Measurements from ENCODE around the gene TTC33. TPM values are rescaled to one million over a fixed set of nuclear protein-coding genes. Genes with fewer than 3 reads are reported as not detected.

The TTC33 gene
- total and polyA plus RNA-seq, 2 of the 4 experiments (the other 2 are of a cell fraction): 3.1 to 8.1 TPM

GRCh38 chr5:40569546-40570270, 186.1 kb downstream of the TTC33 start:
- Histone ChIP-seq H2BK120ac (ENCODE audit: low read depth, low read length) (peak overlapping the region; percentile 47; the same call in 1 of the 2 replicates), H3K79me1 (ENCODE audit: low read depth in 1 of 2, low read length in 2 of 2) (no peaks in the 10 kb centered on the region), H3K23ac (ENCODE audit: low read depth, low read length) (no peak overlapping the region), H3K9me1 (ENCODE audit: insufficient read depth, low read length) (peaks cover 6% of the 10 kb centered on the region; the same call in 1 of the 2 replicates), H3K36me3 (ENCODE audit: control insufficient read depth, insufficient read depth, low read length) (no peaks in the 10 kb centered on the region), H3K4me2 (ENCODE audit: low read depth, low read length) (peak overlapping the region; percentile 6; the same call in 1 of the 2 replicates), H2BK15ac (ENCODE audit: low read depth, low read length) (peak overlapping the region; percentile 30; the same call in 2 of the 3 replicates), H2AK9ac (replicated peaks; ENCODE audit: low read depth, low read length, poor library complexity) (no peak overlapping the region), H3K4me1 (ENCODE audit: control insufficient read depth, insufficient read depth, low read length) (peaks cover 8% of the 10 kb centered on the region), H3K27ac (ENCODE audit: insufficient read depth, low read length) (no peak overlapping the region), H3K27me3 (ENCODE audit: control insufficient read depth, insufficient read depth, low read length) (no peaks in the 10 kb centered on the region), H2AFZ (replicated peaks; ENCODE audit: low read length, poor library complexity) (no peak overlapping the region), H2AK5ac (ENCODE audit: low read depth, low read length) (peak overlapping the region; percentile 90; the same call in 1 of the 2 replicates), H3K18ac (ENCODE audit: low read depth, low read length) (peak overlapping the region; percentile 98), H3K4me3 (ENCODE audit: insufficient read depth, low read depth, low read length) (no peak overlapping the region), H4K8ac (ENCODE audit: low read depth in 2 of 2, low read length in 2 of 2) (peak overlapping the region; percentile 10 to 27; a peak in 3 of 4 replicates), H3K9me3 (ENCODE audit: control insufficient read depth, insufficient read depth, low read length) (no peaks in the 10 kb centered on the region), H3K4ac (ENCODE audit: low read depth, low read length) (peak overlapping the region; percentile 69; the same call in 1 of the 2 replicates), H4K5ac (ENCODE audit: low read depth, low read length) (peak overlapping the region; percentile 16; the same call in 1 of the 2 replicates), H3K9ac (ENCODE audit: low read depth, low read length) (no peak overlapping the region), H3K14ac (replicated peaks; ENCODE audit: low read depth, low read length) (no peak overlapping the region), H3K56ac (ENCODE audit: extremely low read depth, insufficient read depth, low read length) (no peak overlapping the region; the same call in 1 of the 2 replicates), H4K91ac (ENCODE audit: insufficient read depth, low read depth, low read length) (0 out of 2 replicates have a peak overlapping the region, but pooled peaks have one; percentile 3), H2BK20ac (ENCODE audit: low read depth, low read length) (peak overlapping the region; percentile 33; the same call in 1 of the 2 replicates), H2BK5ac (ENCODE audit: low read depth, low read length, poor library complexity, severe bottlenecking) (peak overlapping the region; percentile 65), H4K20me1 (ENCODE audit: insufficient read depth, low read length) (no peaks in the 10 kb centered on the region)
- intact Hi-C loops (cut with micrococcal nuclease) (loop anchor here (5.0 kb wide), 2 partner anchors 108 to 182 kb away; partner anchors contain the start of gene PTGER4), in situ Hi-C loops (cut with MboI; ENCODE audit: low sequenced_read_pairs) (no loop called here), dilution Hi-C loops (cut with HindIII; ENCODE audit: low sequenced_read_pairs, unreplicated experiment) (no loop called here)
- ChIA-PET CTCF (no interaction called here), POLR2A (ENCODE audit: unreplicated experiment) (no interaction called here)
- DNase-seq: peak; percentile 26
- peak; percentile 24; the same call in 1 of the 2 replicates for ATAC-seq (ENCODE audit: low read depth)
- no TSS peak for BruUV-seq (replicated peaks)
- no CpG with 5 or more reads among the region's 3 CpGs for WGBS, 2 experiments (ENCODE audit: extremely low coverage in 2 of 2, insufficient read length in 1 of 2)
- TF ChIP-seq MAFK (IDR thresholded peaks at IDR 0.05; ENCODE audit: low read depth, low read length): no peak
- TF ChIP-seq ELK1 (IDR thresholded peaks at IDR 0.05; ENCODE audit: borderline replicate concordance, low read depth, low read length): no peak
- no peak for TF ChIP-seq MXI1 (IDR thresholded peaks at IDR 0.05; ENCODE audit: borderline replicate concordance, low read depth, low read length)
- no peak for TF ChIP-seq CEBPB (IDR thresholded peaks at IDR 0.05; ENCODE audit: low read depth, low read length)
- TF ChIP-seq RFX5 (IDR thresholded peaks at IDR 0.05; ENCODE audit: low read depth, low read length): no peak
- TF ChIP-seq BHLHE40 (IDR thresholded peaks at IDR 0.05; ENCODE audit: low read depth, low read length): no peak
- no peak for TF ChIP-seq RAD21 (IDR thresholded peaks at IDR 0.05; ENCODE audit: low read length)
- TF ChIP-seq POLR2A (IDR thresholded peaks at IDR 0.05; ENCODE audit: low read depth, low read length): no peak
- no peak for TF ChIP-seq FOS (IDR thresholded peaks at IDR 0.05; ENCODE audit: low read depth, low read length)
- TF ChIP-seq CTCF (conservative IDR thresholded peaks at IDR 0.05; ENCODE audit: low read depth, low read length): no peak
- TF ChIP-seq NFE2L2 (IDR thresholded peaks at IDR 0.05; ENCODE audit: low read depth, low read length): no peak
- no peak for TF ChIP-seq SMC3 (IDR thresholded peaks at IDR 0.05; ENCODE audit: low read depth, low read length)
- TF ChIP-seq USF2 (IDR thresholded peaks at IDR 0.05; ENCODE audit: low read depth, low read length): no peak
- no peak for TF ChIP-seq RCOR1 (IDR thresholded peaks at IDR 0.05; ENCODE audit: insufficient replicate concordance, low read length)
- TF ChIP-seq CHD1 (IDR thresholded peaks at IDR 0.05; ENCODE audit: low read depth, low read length): no peak

Measured in IMR-90 (cell line).